Superior temporal gyrus (tissue), 1 donor: Measurements from ENCODE around the gene PLCB2.

ENCODE experiments used
- DNase-seq: peaks from one replicate; pipeline ENCODE4 v3.0.0-alpha.2; 2016; ENCODE audit errors: extremely low spot score

Gene PLCB2

GRCh38 chr15:40302288-40302886 is 5.3 kb downstream of the PLCB2 start:
- DNase-seq, result no peak

GRCh38 chr15:40301467-40302179 is 6.1 kb downstream of the PLCB2 start:
- DNase-seq, result no peak

- DNase-seq, result no peak
Observed at GRCh38 chr15:40300771-40301170, 7.0 kb downstream of the PLCB2 start.

GRCh38 chr15:40300367-40300766 is 7.4 kb downstream of the PLCB2 start:
- no peak for DNase-seq

- no peak for DNase-seq
Observed at GRCh38 chr15:40298216-40298935, 9.4 kb downstream of the PLCB2 start.

- DNase-seq, result no peak
Observed at GRCh38 chr15:40297356-40297755, 10.4 kb downstream of the PLCB2 start.

- DNase-seq, result no peak
Observed at GRCh38 chr15:40296561-40297230, 11.0 kb downstream of the PLCB2 start.

- DNase-seq, result no peak
Observed at GRCh38 chr15:40295877-40296560, 11.7 kb downstream of the PLCB2 start.

GRCh38 chr15:40295297-40295696 is 12.4 kb downstream of the PLCB2 start:
- DNase-seq, result no peak

GRCh38 chr15:40293905-40294895 is 13.5 kb downstream of the PLCB2 start:
- DNase-seq, result no peak

- no peak for DNase-seq
Observed at GRCh38 chr15:40293006-40293405, 14.7 kb downstream of the PLCB2 start.

GRCh38 chr15:40292246-40292645 is 15.5 kb downstream of the PLCB2 start:
- no peak for DNase-seq

GRCh38 chr15:40290918-40291574 is 16.7 kb downstream of the PLCB2 start:
- no peak for DNase-seq

GRCh38 chr15:40290545-40290917 is 17.2 kb downstream of the PLCB2 start:
- no peak for DNase-seq

- no peak for DNase-seq
Observed at GRCh38 chr15:40289140-40289775, 18.5 kb downstream of the PLCB2 start.

GRCh38 chr15:40287968-40288367 is 19.8 kb downstream of the PLCB2 start:
- no peak for DNase-seq

GRCh38 chr15:40287505-40287904 is 20.2 kb downstream of the PLCB2 start:
- no peak for DNase-seq

- no peak for DNase-seq
Observed at GRCh38 chr15:40286794-40287193, 20.9 kb downstream of the PLCB2 start.

- no peak for DNase-seq
Observed at GRCh38 chr15:40286061-40286532, 21.6 kb downstream of the PLCB2 start.
